ENCODE measurements around the gene TMEM38A.

DNA sequence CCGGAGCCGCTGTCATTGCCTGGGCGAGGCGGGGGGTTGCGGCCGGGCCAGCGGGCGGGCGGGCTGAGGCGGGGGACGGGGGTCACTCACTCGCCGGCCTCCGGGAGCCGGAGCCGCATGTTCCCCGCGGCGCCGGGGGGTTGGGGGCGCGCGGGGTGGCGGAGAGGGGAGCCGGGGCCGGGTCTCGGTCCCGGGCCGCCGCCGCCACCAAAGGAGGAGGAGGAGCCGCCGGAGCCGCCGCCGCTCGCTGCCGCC lies 33.1 kb upstream of the TMEM38A start:
- TF ChIP-seq, protein P1, sequence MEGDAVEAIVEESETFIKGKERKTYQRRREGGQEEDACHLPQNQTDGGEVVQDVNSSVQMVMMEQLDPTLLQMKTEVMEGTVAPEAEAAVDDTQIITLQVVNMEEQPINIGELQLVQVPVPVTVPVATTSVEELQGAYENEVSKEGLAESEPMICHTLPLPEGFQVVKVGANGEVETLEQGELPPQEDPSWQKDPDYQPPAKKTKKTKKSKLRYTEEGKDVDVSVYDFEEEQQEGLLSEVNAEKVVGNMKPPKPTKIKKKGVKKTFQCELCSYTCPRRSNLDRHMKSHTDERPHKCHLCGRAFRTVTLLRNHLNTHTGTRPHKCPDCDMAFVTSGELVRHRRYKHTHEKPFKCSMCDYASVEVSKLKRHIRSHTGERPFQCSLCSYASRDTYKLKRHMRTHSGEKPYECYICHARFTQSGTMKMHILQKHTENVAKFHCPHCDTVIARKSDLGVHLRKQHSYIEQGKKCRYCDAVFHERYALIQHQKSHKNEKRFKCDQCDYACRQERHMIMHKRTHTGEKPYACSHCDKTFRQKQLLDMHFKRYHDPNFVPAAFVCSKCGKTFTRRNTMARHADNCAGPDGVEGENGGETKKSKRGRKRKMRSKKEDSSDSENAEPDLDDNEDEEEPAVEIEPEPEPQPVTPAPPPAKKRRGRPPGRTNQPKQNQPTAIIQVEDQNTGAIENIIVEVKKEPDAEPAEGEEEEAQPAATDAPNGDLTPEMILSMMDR (IDR thresholded peaks at IDR 0.05) = no peak
- TF ChIP-seq EP300 (IDR thresholded peaks at IDR 0.05) (no peak), POLR2A (IDR thresholded peaks at IDR 0.05) (no peak), POLR2AphosphoS5 (IDR thresholded peaks at IDR 0.05) (no peak)

Data from sigmoid colon (tissue), 4 donors.